ENCODE measurements around the gene HCRTR1.

HCRTR1 gene

DNA sequence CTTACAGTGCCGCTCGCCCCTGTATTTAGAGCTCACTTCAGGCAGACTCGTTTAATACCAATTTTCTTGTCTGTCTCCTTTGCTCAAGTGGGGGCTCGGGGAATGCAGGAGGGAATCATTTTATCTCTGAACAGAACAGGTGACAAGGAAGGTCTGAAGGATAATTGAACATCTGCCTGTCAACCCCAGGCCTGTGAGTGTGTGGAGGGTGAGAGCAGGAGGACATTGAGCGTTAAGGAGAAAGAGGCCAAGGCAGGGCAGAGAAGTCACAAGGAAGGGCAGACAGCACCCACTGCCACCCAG is 36.9 kb downstream of the HCRTR1 start:
- no peak overlapping the region for H3K4me3 ChIP-seq (ENCODE audit: low read depth, low read length)
- no peak overlapping the region for H2AFZ ChIP-seq (ENCODE audit: low read length, unreplicated experiment)
- no peaks in the 10 kb centered on the region for H3K79me2 ChIP-seq (ENCODE audit: control insufficient read depth, insufficient read depth, low read length, unreplicated experiment)
- no peaks in the 10 kb centered on the region; the same call in 1 of the 2 replicates for H3K36me3 ChIP-seq (ENCODE audit: insufficient read depth, low read length)
- no peak overlapping the region for H3K27ac ChIP-seq (ENCODE audit: low read depth, low read length)
- no peaks in the 10 kb centered on the region for H3K27me3 ChIP-seq (ENCODE audit: insufficient read depth, low read length)
- no peaks in the 10 kb centered on the region for H3K4me1 ChIP-seq (ENCODE audit: control insufficient read depth, insufficient read depth, low read length, unreplicated experiment)

DNA sequence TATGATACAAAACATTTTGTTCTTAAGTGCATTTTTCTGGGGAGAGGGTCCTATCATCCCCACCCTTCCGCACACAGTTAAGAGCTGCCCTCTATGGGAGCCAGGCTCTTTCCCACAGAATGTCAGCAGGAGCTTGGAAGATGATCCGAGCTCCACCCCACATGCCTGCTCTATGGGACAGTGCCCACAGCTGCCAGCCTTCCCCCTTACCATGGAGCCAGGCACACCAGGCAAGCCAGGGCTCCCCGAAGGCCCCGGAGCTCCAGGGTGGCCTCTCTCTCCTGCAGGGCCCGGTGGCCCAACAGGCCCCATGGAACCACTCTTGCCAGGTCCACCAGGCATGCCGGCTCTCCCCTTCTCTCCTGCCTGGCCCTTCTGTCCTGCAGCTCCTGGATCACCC is 37.6 kb downstream of the HCRTR1 start:
- no peaks in the 10 kb centered on the region; the same call in 1 of the 2 replicates for H3K36me3 ChIP-seq (ENCODE audit: insufficient read depth, low read length)
- no peaks in the 10 kb centered on the region for H3K4me1 ChIP-seq (ENCODE audit: control insufficient read depth, insufficient read depth, low read length, unreplicated experiment)
- no peak overlapping the region for H3K4me3 ChIP-seq (ENCODE audit: low read depth, low read length)
- no peaks in the 10 kb centered on the region for H3K79me2 ChIP-seq (ENCODE audit: control insufficient read depth, insufficient read depth, low read length, unreplicated experiment)
- no peak overlapping the region for H2AFZ ChIP-seq (ENCODE audit: low read length, unreplicated experiment)
- H3K27me3 ChIP-seq (ENCODE audit: insufficient read depth, low read length) = no peaks in the 10 kb centered on the region
- no peak overlapping the region for H3K27ac ChIP-seq (ENCODE audit: low read depth, low read length)

DNA sequence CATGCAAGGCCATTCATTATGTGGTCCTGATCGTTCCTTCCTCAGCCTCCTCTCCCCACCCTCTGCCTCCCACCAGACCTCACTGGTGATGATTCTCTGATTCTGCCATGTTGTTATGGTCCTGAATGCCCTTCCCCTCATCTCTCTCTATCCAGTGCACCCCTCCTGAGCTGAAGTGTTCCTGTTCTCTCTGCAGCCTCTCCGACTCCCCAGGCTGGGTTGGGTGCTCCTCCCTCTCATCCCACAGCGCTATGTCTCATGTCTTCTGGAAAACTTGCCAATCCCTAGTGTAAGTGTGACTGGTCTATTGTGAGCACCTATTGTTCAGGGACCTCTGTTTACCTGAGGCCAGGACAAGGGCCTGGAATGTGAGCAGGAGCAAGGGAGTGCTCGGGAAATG is 38.3 kb downstream of the HCRTR1 start:
- no peak overlapping the region for H3K4me3 ChIP-seq (ENCODE audit: low read depth, low read length)

DNA sequence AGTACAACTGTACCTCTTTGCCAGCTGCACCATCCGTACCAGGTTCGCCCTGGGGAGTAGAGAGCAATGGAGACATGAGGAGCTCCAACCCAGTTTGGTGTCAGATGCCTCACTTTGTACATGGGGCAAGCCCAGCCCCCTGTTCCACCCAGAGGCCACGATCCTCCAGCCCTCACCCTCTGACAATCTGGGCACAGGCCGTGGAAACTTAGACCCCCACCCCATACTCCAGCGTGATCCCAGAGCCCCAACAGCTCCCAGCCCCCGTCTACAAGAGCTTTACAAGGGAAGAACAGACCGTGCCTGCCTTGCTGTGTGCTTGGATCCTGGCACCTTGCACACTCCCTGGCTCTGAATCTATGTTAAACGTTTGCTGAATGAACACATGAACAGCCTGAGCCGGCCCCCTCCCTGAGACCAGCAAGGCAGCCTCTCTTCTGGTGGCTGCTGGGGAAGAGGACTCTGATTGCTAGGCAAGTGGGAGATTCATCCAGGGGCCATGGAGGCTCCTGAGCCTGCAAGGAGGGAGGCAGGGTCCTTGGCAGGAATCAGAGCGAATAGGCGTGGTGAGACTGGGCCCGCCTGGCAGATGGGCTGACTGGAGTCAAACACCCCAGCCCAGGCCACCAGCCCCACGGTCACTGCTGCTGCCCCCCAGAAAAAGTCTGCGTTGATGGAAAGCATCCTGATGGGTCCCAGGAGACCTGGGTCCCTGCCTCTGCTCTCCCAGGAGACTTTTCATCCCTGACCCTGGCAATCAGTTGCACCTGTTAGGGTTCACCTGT is 39.7 kb downstream of the HCRTR1 start:
- Histone ChIP-seq H3K27ac (ENCODE audit: low read depth, low read length) (no peak overlapping the region), H2AFZ (ENCODE audit: low read length, unreplicated experiment) (no peak overlapping the region), H3K4me1 (ENCODE audit: control insufficient read depth, insufficient read depth, low read length, unreplicated experiment) (no peaks in the 10 kb centered on the region), H3K79me2 (ENCODE audit: control insufficient read depth, insufficient read depth, low read length, unreplicated experiment) (no peaks in the 10 kb centered on the region), H3K4me3 (ENCODE audit: low read depth, low read length) (no peak overlapping the region), H3K36me3 (ENCODE audit: insufficient read depth, low read length) (no peaks in the 10 kb centered on the region; the same call in 1 of the 2 replicates), H3K27me3 (ENCODE audit: insufficient read depth, low read length) (no peaks in the 10 kb centered on the region)

More for the DNA sequence above, 38.3 kb downstream of the HCRTR1 start:
- Histone ChIP-seq H3K79me2 (ENCODE audit: control insufficient read depth, insufficient read depth, low read length, unreplicated experiment) (no peaks in the 10 kb centered on the region), H3K36me3 (ENCODE audit: insufficient read depth, low read length) (no peaks in the 10 kb centered on the region; the same call in 1 of the 2 replicates), H3K4me1 (ENCODE audit: control insufficient read depth, insufficient read depth, low read length, unreplicated experiment) (no peaks in the 10 kb centered on the region), H3K27me3 (ENCODE audit: insufficient read depth, low read length) (no peaks in the 10 kb centered on the region), H3K27ac (ENCODE audit: low read depth, low read length) (no peak overlapping the region), H2AFZ (ENCODE audit: low read length, unreplicated experiment) (no peak overlapping the region)

DNA sequence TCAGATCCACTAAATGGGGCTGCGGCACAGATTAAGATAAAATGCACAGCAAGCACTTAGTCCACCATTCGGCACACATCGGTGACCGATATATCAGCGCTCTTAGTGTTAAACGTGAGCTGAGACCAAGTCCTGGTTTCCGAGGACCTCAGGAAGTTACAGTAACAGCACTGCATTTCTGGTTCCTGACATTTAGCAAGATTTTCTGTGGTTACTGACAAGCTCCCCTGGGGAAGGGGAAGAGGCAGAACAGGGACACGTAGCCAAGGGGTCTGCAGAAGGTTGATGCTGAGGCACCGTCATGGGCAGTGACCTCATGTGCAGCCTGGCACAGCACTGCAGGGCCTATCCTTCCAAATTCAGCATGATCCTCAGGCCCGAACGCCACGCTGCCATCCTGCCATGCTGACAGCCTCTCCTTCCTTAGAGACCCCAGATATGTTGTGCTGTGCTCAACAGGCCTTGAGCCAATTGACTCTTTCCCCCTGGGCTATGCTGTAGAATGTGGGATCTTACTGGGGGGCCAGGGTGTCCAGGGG is 40.6 kb downstream of the HCRTR1 start:
- no peak overlapping the region for H3K4me3 ChIP-seq (ENCODE audit: low read depth, low read length)
- no peak overlapping the region for H2AFZ ChIP-seq (ENCODE audit: low read length, unreplicated experiment)
- H3K27me3 ChIP-seq (ENCODE audit: insufficient read depth, low read length) = no peaks in the 10 kb centered on the region
- H3K4me1 ChIP-seq (ENCODE audit: control insufficient read depth, insufficient read depth, low read length, unreplicated experiment) = no peaks in the 10 kb centered on the region
- H3K36me3 ChIP-seq (ENCODE audit: insufficient read depth, low read length) = no peaks in the 10 kb centered on the region; the same call in 1 of the 2 replicates
- no peaks in the 10 kb centered on the region for H3K79me2 ChIP-seq (ENCODE audit: control insufficient read depth, insufficient read depth, low read length, unreplicated experiment)
- H3K27ac ChIP-seq (ENCODE audit: low read depth, low read length) = no peak overlapping the region

DNA sequence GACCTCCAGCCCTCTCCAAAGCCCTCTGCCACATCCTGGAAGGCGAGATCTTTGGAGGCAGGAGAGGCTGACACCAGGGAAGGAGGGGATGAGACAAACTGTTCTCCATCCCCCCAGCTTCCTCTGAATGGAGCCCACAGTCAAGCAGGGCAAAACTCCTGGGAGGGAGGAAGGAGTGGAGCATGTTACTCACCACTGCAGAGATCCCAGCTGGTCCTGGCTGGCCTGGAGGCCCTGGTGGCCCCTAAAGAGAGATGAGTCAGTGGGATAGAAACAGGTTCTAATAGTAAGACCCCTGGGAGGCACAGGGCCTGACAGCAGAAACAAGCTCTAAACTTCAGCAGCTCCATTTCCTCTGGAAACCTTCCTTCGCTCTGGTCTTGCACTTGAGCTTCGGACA is 41.2 kb downstream of the HCRTR1 start:
- no peaks in the 10 kb centered on the region for H3K27me3 ChIP-seq (ENCODE audit: insufficient read depth, low read length)
- no peak overlapping the region for H3K4me3 ChIP-seq (ENCODE audit: low read depth, low read length)
- H3K36me3 ChIP-seq (ENCODE audit: insufficient read depth, low read length) = no peaks in the 10 kb centered on the region; the same call in 1 of the 2 replicates
- H3K4me1 ChIP-seq (ENCODE audit: control insufficient read depth, insufficient read depth, low read length, unreplicated experiment) = no peaks in the 10 kb centered on the region
- H3K27ac ChIP-seq (ENCODE audit: low read depth, low read length) = no peak overlapping the region
- H2AFZ ChIP-seq (ENCODE audit: low read length, unreplicated experiment) = no peak overlapping the region
- H3K79me2 ChIP-seq (ENCODE audit: control insufficient read depth, insufficient read depth, low read length, unreplicated experiment) = no peaks in the 10 kb centered on the region

DNA sequence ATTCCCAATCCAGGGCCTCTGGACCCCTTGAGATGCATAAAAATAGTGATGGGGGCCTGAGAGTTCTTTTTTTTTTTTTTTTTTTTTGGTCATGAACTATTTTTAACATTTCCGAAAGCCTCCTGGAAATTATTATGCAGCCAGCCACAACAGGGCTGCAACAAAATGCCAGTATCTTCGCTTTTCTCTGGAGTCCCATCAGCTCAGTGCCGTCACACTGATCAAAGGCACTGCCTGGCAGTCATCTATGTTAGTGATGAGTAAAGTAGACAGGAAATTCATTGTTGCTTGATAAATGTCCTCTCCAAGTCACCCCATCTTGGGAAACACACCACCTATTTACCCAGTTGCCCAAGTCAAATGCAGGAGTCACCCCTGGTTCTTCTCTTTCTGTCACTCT is 42.4 kb downstream of the HCRTR1 start:
- no peak overlapping the region for H3K27ac ChIP-seq (ENCODE audit: low read depth, low read length)
- no peak overlapping the region for H3K4me3 ChIP-seq (ENCODE audit: low read depth, low read length)

DNA sequence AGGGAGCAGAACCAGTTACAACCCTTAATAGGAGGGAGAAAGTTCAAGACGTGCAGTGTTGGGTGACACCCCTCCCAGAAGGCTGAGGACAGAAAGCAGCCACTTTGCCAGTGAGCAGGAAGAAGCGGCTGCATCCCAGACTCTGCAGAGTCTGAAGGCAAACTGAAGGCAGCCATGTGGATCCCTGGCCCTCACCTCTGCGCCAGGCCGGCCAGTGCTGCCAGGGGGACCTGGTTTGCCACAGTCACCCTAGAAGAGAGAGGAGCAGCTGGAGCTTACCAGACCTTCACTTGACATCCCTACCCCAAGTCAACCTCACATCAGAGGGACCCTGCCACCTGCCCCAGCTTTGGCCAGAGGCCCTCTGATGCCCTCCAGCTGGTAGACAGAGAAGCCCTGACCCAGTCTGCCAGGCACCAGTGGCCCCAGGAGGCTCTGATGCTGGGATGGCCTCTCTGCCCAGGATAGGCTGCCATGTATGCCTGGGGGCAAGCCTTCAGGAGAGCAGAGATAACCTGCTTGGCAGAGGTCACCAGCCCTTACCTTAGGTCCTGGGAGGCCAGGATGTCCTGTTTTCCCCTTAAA is 43.5 kb downstream of the HCRTR1 start:
- no peak overlapping the region for H3K4me3 ChIP-seq (ENCODE audit: low read depth, low read length)
- no peak overlapping the region for H3K27ac ChIP-seq (ENCODE audit: low read depth, low read length)
- no peaks in the 10 kb centered on the region for H3K27me3 ChIP-seq (ENCODE audit: insufficient read depth, low read length)
- H3K4me1 ChIP-seq (ENCODE audit: control insufficient read depth, insufficient read depth, low read length, unreplicated experiment) = peaks cover 1% of the 10 kb centered on the region
- H2AFZ ChIP-seq (ENCODE audit: low read length, unreplicated experiment) = no peak overlapping the region
- no peaks in the 10 kb centered on the region for H3K79me2 ChIP-seq (ENCODE audit: control insufficient read depth, insufficient read depth, low read length, unreplicated experiment)
- H3K36me3 ChIP-seq (ENCODE audit: insufficient read depth, low read length) = no peaks in the 10 kb centered on the region; the same call in 1 of the 2 replicates

More for the DNA sequence above, 42.4 kb downstream of the HCRTR1 start:
- Histone ChIP-seq H2AFZ (ENCODE audit: low read length, unreplicated experiment) (no peak overlapping the region), H3K27me3 (ENCODE audit: insufficient read depth, low read length) (no peaks in the 10 kb centered on the region), H3K79me2 (ENCODE audit: control insufficient read depth, insufficient read depth, low read length, unreplicated experiment) (no peaks in the 10 kb centered on the region), H3K4me1 (ENCODE audit: control insufficient read depth, insufficient read depth, low read length, unreplicated experiment) (no peaks in the 10 kb centered on the region), H3K36me3 (ENCODE audit: insufficient read depth, low read length) (no peaks in the 10 kb centered on the region; the same call in 1 of the 2 replicates)

DNA sequence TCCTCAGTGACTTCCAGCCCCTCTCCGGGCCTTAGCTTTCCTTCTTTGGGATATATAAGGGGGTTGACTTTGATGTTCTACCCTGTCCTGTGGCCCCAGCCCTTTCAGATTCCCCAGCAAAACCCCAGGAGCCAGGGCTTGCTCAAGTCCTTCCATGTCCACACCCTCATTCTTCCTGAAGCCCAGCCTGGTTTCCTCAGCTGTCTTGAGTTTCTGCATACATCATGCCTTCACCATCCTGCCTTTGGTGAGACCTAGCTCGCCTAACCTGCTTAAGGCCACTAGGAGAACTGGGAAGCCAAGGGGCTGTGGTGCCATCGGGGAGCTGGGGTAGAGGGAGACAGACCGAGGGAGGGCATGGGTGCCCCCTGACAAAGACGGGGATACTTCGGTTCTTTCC is 44.4 kb downstream of the HCRTR1 start:
- Histone ChIP-seq H2AFZ (ENCODE audit: low read length, unreplicated experiment) (no peak overlapping the region), H3K4me1 (ENCODE audit: control insufficient read depth, insufficient read depth, low read length, unreplicated experiment) (peaks cover 10% of the 10 kb centered on the region), H3K27me3 (ENCODE audit: insufficient read depth, low read length) (no peaks in the 10 kb centered on the region), H3K36me3 (ENCODE audit: insufficient read depth, low read length) (no peaks in the 10 kb centered on the region; the same call in 1 of the 2 replicates), H3K27ac (ENCODE audit: low read depth, low read length) (no peak overlapping the region), H3K79me2 (ENCODE audit: control insufficient read depth, insufficient read depth, low read length, unreplicated experiment) (no peaks in the 10 kb centered on the region), H3K4me3 (ENCODE audit: low read depth, low read length) (no peak overlapping the region)

DNA sequence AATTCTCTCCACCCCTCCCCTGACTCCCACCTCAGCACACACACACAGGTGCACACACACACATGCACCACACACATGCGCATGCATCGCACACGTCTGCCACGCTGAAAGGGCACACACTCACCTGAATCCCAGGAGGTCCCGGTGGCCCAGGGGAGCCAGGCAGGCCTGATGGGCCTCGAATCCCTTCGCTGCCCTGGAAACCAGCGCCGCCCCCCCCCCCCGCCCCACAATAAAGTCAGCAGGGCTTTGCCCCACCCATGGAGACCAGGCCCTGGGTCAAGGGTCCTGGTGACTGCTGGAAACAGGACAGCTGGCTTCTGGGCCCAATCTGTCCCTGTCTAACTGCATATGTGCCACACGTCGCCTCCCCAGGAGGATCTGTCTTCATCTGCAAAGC is 45.0 kb downstream of the HCRTR1 start:
- peaks cover 16% of the 10 kb centered on the region for H3K4me1 ChIP-seq (ENCODE audit: control insufficient read depth, insufficient read depth, low read length, unreplicated experiment)
- H2AFZ ChIP-seq (ENCODE audit: low read length, unreplicated experiment) = no peak overlapping the region
- no peaks in the 10 kb centered on the region for H3K27me3 ChIP-seq (ENCODE audit: insufficient read depth, low read length)
- H3K79me2 ChIP-seq (ENCODE audit: control insufficient read depth, insufficient read depth, low read length, unreplicated experiment) = no peaks in the 10 kb centered on the region
- no peak overlapping the region for H3K4me3 ChIP-seq (ENCODE audit: low read depth, low read length)
- no peaks in the 10 kb centered on the region; the same call in 1 of the 2 replicates for H3K36me3 ChIP-seq (ENCODE audit: insufficient read depth, low read length)
- no peak overlapping the region for H3K27ac ChIP-seq (ENCODE audit: low read depth, low read length)

Measured in ACC112 (cell line).